ENCODE results near the gene SLC2A6.
"Not testable (repeated sequence)": the region's sequence is repeated elsewhere in the genome, so short reads cannot be mapped to it uniquely, and the experiment has no call there.

SLC2A6 gene

GRCh38 chr9:133459476-133460404, 19.2 kb downstream of the SLC2A6 start, which contains the start of gene CACFD1:
CACFD1 (plus strand) TSS chr9:133459978; CDS start chr9:133460067, 89 bp downstream.
- peak; percentile 90 for DNase-seq

- DNase-seq: no peak
Observed at GRCh38 chr9:133458643-133459312, 20.1 kb downstream of the SLC2A6 start.

- no peak for DNase-seq
Observed at GRCh38 chr9:133457748-133458147, 21.2 kb downstream of the SLC2A6 start.

- DNase-seq: no peak
Observed at GRCh38 chr9:133457233-133457632, 21.7 kb downstream of the SLC2A6 start.

- DNase-seq: no peak
Observed at GRCh38 chr9:133456409-133456808, 22.5 kb downstream of the SLC2A6 start.

GRCh38 chr9:133455936-133456335, 23.0 kb downstream of the SLC2A6 start:
- DNase-seq: no peak

- no peak for DNase-seq
Observed at GRCh38 chr9:133454943-133455673, 23.8 kb downstream of the SLC2A6 start.

GRCh38 chr9:133454325-133454724, 24.6 kb downstream of the SLC2A6 start:
- no peak for DNase-seq

- DNase-seq: no peak
Observed at GRCh38 chr9:133453651-133454050, 25.2 kb downstream of the SLC2A6 start.

GRCh38 chr9:133452562-133452961, 26.3 kb downstream of the SLC2A6 start:
- DNase-seq: no peak

GRCh38 chr9:133451865-133452264, 27.0 kb downstream of the SLC2A6 start:
- not testable (repeated sequence) for DNase-seq

GRCh38 chr9:133449760-133450159, 29.1 kb downstream of the SLC2A6 start:
- no peak for DNase-seq

GRCh38 chr9:133448487-133448972, 30.4 kb downstream of the SLC2A6 start:
- DNase-seq: no peak

GRCh38 chr9:133445293-133445969, 33.5 kb downstream of the SLC2A6 start:
- DNase-seq: no peak

GRCh38 chr9:133443982-133444381, 34.9 kb downstream of the SLC2A6 start:
- no peak for DNase-seq

GRCh38 chr9:133443248-133443647, 35.7 kb downstream of the SLC2A6 start:
- no peak for DNase-seq

- DNase-seq: no peak
Observed at GRCh38 chr9:133441571-133441970, 37.3 kb downstream of the SLC2A6 start.

GRCh38 chr9:133440874-133441273, 38.0 kb downstream of the SLC2A6 start:
- DNase-seq: no peak

GRCh38 chr9:133439337-133439736, 39.6 kb downstream of the SLC2A6 start:
- no peak for DNase-seq

GRCh38 chr9:133437753-133438531, 41.0 kb downstream of the SLC2A6 start:
- no peak for DNase-seq

- DNase-seq: no peak
Observed at GRCh38 chr9:133436681-133437080, 42.2 kb downstream of the SLC2A6 start.

Data from activated T-cell treated with anti-CD3 and anti-CD28 coated beads, Interleukin-2, amount 50 U/mL, for 1 hour (primary cell).